Esophagus squamous epithelium (tissue), 5 donors: Measurements from ENCODE around the gene ZNF862. TPM values are rescaled to one million over a fixed set of nuclear protein-coding genes. Genes with fewer than 3 reads are reported as not detected.

Experiments
- DNase-seq: peaks from one replicate; lab custom pipeline; 2025; lab: John Stamatoyannopoulos, UW
- H3K27ac ChIP-seq, 4 donors: fragments of 200-600 bp; sonication (generic); one replicate each; pipeline ENCODE4 v1.5.1; 2016 to 2019; ENCODE audit warnings: mild to moderate bottlenecking in 1 of 4
- H3K27me3 ChIP-seq, 4 donors: fragments of 200-600 bp; sonication (generic); 1 replicate in 3 of 4; 2 replicates in 1 of 4; pipeline versions ENCODE4 v1.5.1 to v1.6.0; 2017 to 2021; ENCODE audit warnings: antibody characterized with exemption in 1 of 4
- H3K36me3 ChIP-seq, 3 donors: fragments of 200-600 bp; sonication (generic); one replicate each; pipeline ENCODE4 v1.5.1; 2016 to 2019
- H3K4me1 ChIP-seq, 3 donors: fragments of 200-600 bp; sonication (generic); one replicate each; pipeline ENCODE4 v1.5.1; 2017 to 2019
- H3K4me3 ChIP-seq, 4 donors: fragments of 200-600 bp; sonication (generic); 1 replicate in 3 of 4; 2 replicates in 1 of 4; pipeline ENCODE4 v1.5.1; 2016 to 2019; ENCODE audit warnings: mild to moderate bottlenecking in 2 of 4, moderate library complexity in 1 of 4
- H3K9me3 ChIP-seq, 3 donors: fragments of 200-600 bp; sonication (generic); one replicate each; pipeline ENCODE4 v1.5.1; 2016 to 2019
- CTCF ChIP-seq, 6 experiments: fragments of 450-650 bp in 4 of 6; fragments of 200-600 bp in 2 of 6; sonication (generic) in 2 of 6; IDR thresholded peaks; one replicate each; pipeline ENCODE4 v1.5.1; 2016 to 2019; ENCODE audit warnings: antibody characterized with exemption in 6 of 6, mild to moderate bottlenecking in 4 of 6, moderate library complexity in 4 of 6
- POLR2A ChIP-seq, 4 donors: fragments of 450-650 bp; IDR thresholded peaks; one replicate each; pipeline ENCODE4 v1.6.1; 2017; ENCODE audit warnings: antibody characterized with exemption in 4 of 4, mild to moderate bottlenecking in 4 of 4, moderate library complexity in 3 of 4
- WGBS, 2 donors: methylation state at CpG; one replicate each; pipeline ENCODE4 v1.1.5; 2018; 5-methylcytosine and 5-hydroxymethylcytosine counted together
- intact Hi-C: fragments of 100-400 bp; cut with DNase I; formaldehyde crosslinking; loops from one replicate; pipeline ENCODE4 v1.15.0; 2022
- total RNA-seq, 4 donors: library from RNA; depleted of rRNA; stranded (reverse); fragments of >200 nt; gene quantifications; one replicate each; pipeline ENCODE4 v1.1.0, GENCODE V29; 2016
- donor health status: DM: yes; HTN: yes; CAD: no.

ZNF862 gene
- total RNA-seq, 4 donors from 2014 or later: 7.1 to 13.2 (median 9.9) TPM

- Histone ChIP-seq H3K27me3 (no peaks in the 10 kb centered on the region), H3K4me3 (no peak overlapping the region), H3K27ac (no peak overlapping the region), H3K4me1 (peaks cover under 1 to 46% (median 12%) of the 10 kb centered on the region in 3 donors), H3K9me3 (no peaks in the 10 kb centered on the region), H3K36me3 (peaks cover 0 to 3% (median 0%) of the 10 kb centered on the region in 3 donors)
- intact Hi-C loops: no loop called here
- no peak for DNase-seq
- TF ChIP-seq CTCF (IDR thresholded peaks at IDR 0.05) (no peak), POLR2A (IDR thresholded peaks at IDR 0.05) (no peak)
- WGBS, 2 donors: 83% methylated on average over 7 of the region's 14 CpGs; no CpG with 5 or more reads in 1 of the 2 donors
These were observed 41.1 kb downstream of the ZNF862 start for GRCh38 chr7:149879271-149879743.

- 71 to 83% methylated on average over 6 to 9 of the region's 16 CpGs for WGBS, 2 donors
- intact Hi-C loops: no loop called here
- H3K27ac ChIP-seq: no peak overlapping the region
- H3K9me3 ChIP-seq: no peaks in the 10 kb centered on the region
- peaks cover 0 to 3% (median 0%) of the 10 kb centered on the region in 3 donors for H3K36me3 ChIP-seq
- peaks cover 0 to 41% (median 7%) of the 10 kb centered on the region in 3 donors for H3K4me1 ChIP-seq
- H3K27me3 ChIP-seq: no peaks in the 10 kb centered on the region
- H3K4me3 ChIP-seq: no peak overlapping the region
- TF ChIP-seq POLR2A (IDR thresholded peaks at IDR 0.05) (no peak), CTCF (IDR thresholded peaks at IDR 0.05) (no peak)
- no peak for DNase-seq
These were observed 41.8 kb downstream of the ZNF862 start for GRCh38 chr7:149879766-149880637.

- TF ChIP-seq POLR2A (IDR thresholded peaks at IDR 0.05): no peak
- TF ChIP-seq CTCF (IDR thresholded peaks at IDR 0.05): no peak
- H3K27me3 ChIP-seq: no peaks in the 10 kb centered on the region
- DNase-seq: no peak
- intact Hi-C loops: no loop called here
- no peak overlapping the region for H3K4me3 ChIP-seq
- H3K27ac ChIP-seq: peak overlapping the region in 1 of 4 donors; percentile 49
- H3K36me3 ChIP-seq: peaks cover 0 to 1% (median 0%) of the 10 kb centered on the region in 3 donors
- WGBS, 2 donors: 56 to 69% methylated on average over 3 of the region's 14 CpGs
- peaks cover 0 to 41% (median 7%) of the 10 kb centered on the region in 3 donors for H3K4me1 ChIP-seq
- no peaks in the 10 kb centered on the region for H3K9me3 ChIP-seq
These were observed 42.6 kb downstream of the ZNF862 start for GRCh38 chr7:149880638-149881311.

DNA sequence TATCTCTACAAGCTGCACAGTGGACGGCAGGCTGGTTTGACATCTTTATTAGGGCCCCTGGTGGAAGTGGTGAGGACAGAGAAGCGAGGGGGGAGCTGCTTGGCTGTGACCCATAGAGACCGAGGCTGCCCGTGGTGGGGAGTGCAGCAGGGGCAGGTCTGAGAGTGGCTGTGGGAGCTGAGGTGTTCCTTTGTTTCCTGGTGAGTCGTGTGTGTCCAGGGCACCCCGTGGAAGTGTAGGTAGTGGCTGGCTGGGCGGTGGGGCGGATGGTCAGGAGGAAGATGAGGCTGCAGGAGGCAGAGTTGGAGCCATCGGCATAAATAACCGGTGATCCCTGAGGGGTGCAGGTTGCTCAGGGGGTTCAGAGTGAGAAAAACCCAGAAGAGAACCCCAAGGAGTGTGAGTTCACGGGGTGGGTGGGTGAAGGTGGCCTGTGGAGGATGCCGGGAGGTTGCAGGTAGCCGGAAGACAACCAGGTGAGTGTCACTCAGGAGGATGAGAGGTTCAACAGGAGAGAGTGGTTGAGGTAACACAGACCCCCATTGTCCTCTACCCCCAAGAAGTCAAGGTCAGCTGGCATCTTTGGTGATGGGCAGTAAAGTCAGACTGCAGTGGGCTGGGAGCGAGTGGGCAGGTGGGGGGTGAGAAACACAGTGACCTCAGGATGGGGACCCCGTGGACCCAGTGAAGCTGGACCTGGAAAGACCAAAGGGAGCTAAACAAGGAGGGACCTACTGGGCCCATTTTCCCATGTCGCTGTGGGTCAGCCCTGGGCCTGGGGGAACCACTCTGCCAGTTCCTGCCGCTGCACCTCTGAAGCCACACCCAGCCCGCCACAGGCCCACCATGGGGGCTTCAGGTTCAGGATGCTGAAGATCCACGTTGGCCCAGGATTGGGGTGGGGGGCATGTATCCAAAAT is 43.4 kb downstream of the ZNF862 start:
- Histone ChIP-seq H3K9me3 (no peaks in the 10 kb centered on the region), H3K27me3 (no peaks in the 10 kb centered on the region), H3K36me3 (no peaks in the 10 kb centered on the region), H3K27ac (peak overlapping the region in 2 of 4 donors; percentile 39 to 49), H3K4me3 (no peak overlapping the region), H3K4me1 (peaks cover 0 to 41% (median 7%) of the 10 kb centered on the region in 3 donors)
- TF ChIP-seq CTCF (IDR thresholded peaks at IDR 0.05) (no peak), POLR2A (IDR thresholded peaks at IDR 0.05) (no peak)
- intact Hi-C loops: no loop called here
- DNase-seq: no peak
- WGBS, 2 donors: 75 to 82% methylated on average over 14 to 15 of the region's 19 CpGs
